ENCODE results near the gene AMER1. TPM values are rescaled to one million over a fixed set of nuclear protein-coding genes. Genes with fewer than 3 reads are reported as not detected.

The AMER1 gene
- polyA plus RNA-seq, 5 donors = 5.9 to 8.3 (median 7.3) TPM

DNA sequence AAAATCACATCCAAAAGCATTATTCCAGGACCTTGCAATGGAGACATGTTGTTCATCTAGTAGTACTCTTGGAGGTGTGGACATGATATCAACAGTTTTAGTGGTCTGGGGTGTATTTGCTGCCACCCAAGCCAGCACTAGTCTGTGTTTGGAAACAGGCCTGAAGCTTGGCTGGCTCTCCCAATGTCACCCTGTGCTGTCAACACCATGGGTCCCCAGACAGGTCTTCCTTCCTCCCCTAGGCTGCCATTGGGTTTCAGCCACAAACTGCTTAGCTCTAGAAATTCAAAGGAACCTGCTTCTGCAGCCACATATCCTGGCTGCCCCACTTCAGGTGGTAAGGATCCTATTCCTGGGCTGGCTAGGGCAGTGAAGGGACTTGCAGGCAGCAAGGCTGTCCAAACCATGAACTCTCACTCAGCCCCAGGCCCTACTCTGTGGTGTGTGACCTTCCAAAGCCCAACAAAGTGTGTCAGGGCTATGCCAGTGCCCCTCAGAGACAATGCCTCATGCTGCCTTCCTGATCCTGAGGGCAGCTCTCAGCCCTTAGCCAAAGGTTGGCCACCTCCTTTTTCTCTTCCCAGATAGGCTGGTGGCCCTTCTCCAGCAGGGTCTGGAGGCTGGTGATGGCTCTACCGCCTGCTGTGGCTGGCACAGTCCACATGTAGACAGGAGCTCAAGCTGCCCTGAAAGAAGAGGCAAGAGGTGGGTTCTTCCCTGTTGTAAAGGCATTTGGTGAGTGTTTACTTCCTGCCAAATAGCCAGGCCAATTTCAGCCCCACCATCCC, 18.3 kb downstream of the AMER1 start:
- no peak for DNase-seq

DNA sequence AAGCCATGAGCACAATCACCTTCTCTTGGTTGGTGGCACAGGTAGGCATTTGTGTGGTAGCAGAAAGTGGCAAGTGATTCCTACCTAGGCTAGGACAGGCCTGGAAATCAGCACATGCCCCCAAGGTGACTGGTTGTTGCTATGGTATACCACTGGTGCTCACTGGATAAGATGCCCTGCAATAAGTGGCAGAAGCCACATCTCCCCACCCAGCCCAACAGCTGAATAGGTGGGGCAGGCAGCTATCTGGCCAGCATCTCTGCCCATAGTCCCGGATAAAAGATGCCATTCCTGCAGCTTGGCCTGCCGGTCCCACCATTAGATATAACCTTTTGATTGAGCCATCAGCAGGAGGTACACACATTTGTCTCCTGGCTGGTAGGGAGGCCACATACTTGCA, 21.1 kb downstream of the AMER1 start:
- no peak for DNase-seq

- no peak for DNase-seq
These were observed 23.3 kb downstream of the AMER1 start for GRCh38 chrX:64182208-64182607.

DNA sequence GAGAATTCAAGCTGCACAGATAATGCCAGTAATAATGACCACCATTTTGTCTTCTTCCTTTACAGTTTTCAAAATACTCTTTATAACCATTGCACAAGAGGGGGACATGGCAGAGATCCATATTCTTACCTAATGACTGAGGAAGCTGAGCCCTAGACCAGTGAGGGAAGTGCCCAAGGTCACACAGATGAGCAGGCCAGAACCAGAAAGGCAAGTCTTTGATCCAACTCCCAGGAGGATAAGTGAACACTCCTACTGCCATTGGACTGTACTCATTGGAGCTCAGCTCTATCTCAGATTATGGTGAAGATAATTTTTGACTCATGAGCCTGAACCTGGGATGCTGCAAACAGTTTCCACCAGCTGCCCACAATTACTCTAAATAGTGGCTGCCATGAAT, 28.6 kb downstream of the AMER1 start:
- no peak for DNase-seq

DNA sequence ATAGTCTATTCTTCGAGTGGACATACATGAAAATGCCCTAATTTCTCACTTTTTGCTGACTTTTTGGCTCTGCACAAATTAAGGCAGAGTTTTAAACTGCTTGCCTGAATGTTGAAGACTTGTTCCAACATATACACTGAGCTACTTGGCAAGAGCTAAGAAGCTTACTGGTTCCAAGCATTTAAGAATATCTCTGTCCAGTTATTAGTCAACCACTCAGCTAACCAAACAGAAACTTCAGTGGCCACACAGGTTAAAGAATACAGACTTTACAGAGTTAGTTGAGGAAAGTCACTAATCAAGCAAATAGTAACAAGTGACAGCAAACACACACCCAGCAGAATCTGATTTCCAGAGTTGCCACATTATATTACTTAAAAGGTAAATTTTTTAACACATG, 35.5 kb downstream of the AMER1 start:
- no peak for DNase-seq

DNA sequence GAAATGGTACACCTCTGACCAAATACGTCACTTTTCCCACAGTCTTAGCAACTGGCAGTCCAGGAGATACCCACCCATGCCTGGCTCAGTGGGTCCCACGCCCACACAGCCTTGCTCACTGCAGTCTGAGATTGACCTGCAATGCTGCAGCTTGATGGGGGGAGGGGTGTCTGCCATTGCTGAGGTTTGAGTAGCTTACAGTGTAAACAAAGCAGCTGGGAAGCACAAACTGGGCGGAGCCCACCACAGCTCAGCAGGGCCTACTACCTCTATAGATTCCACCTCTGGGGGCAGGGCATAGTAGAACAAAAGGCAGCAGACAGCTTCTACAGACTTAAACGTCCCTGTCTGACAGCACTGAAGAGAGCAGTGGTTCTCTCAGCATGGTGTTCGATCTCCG, 52.7 kb downstream of the AMER1 start:
- DNase-seq = no peak

DNA sequence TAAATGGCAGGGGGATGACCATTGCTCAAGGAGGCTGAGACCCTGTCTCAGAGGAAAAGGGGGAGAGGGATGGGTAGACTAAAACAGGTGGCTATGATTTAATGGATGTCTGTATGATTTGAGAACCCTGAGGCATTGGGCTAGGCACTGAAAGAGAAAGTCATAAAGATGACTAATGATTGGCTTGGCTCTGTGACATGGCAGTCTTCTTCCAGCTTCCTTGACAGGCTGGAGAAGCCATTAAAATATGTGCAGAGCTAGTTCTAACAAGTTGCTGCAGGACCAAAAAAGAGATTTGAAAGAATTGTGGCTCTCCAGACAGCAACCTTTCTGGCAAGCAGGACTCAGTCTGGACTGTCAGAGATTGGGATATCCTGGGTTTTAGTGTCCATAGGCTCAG, 53.6 kb downstream of the AMER1 start:
- no peak for DNase-seq

GRCh38 chrX:64150775-64151174, 54.7 kb downstream of the AMER1 start:
- DNase-seq = no peak

Other genes with a start within 250 kb of the AMER1 start
- 1 to 10 TPM in 1 of 5 donors, under 1 TPM in 4; 0.37 to 1.2 (median 0.63) TPM for gene ASB12, start 24.9 kb upstream of the AMER1 start, polyA plus RNA-seq (ENCODE audit: insufficient read depth in 1 of 5, insufficient read length in 5 of 5, low replicate concordance in 1 of 5)
- 1 to 10 TPM; 1.1 to 2.2 (median 1.4) TPM for gene MTMR8, start 189.7 kb upstream of the AMER1 start, polyA plus RNA-seq (ENCODE audit: insufficient read depth in 1 of 5, insufficient read length in 5 of 5, low replicate concordance in 1 of 5)

Data from right lung (tissue), 5 donors.